Vagina (tissue), 2 donors: ENCODE data around the gene TNK2. TPM values are rescaled to one million over a fixed set of nuclear protein-coding genes. Genes with fewer than 3 reads are reported as not detected.

Source experiments
- DNase-seq, 2 donors: peaks; one replicate each; pipeline ENCODE4 v3.0.0-alpha.2; 2017; ENCODE audit errors: extremely low spot score in 2 of 2
- H3K27ac ChIP-seq: fragments of 200-600 bp; sonication (generic); one replicate; pipeline ENCODE4 v1.5.1; 2019
- H3K27me3 ChIP-seq: fragments of 200-600 bp; sonication (generic); one replicate; pipeline ENCODE4 v1.5.1; 2019
- H3K36me3 ChIP-seq, 2 donors: fragments of 200-600 bp; sonication (generic); one replicate each; pipeline ENCODE4 v1.5.1; 2017 to 2019
- H3K4me1 ChIP-seq: fragments of 200-600 bp; sonication (generic); one replicate; pipeline ENCODE4 v1.5.1; 2019
- H3K4me3 ChIP-seq, 2 donors: fragments of 200-600 bp; sonication (generic); 1 replicate in 1 of 2; 2 replicates in 1 of 2; pipeline ENCODE4 v1.5.1; 2016 to 2019
- H3K9me3 ChIP-seq: fragments of 200-600 bp; sonication (generic); one replicate; pipeline ENCODE4 v1.5.1; 2019
- POLR2A ChIP-seq, 2 donors: fragments of 450-650 bp; IDR thresholded peaks; one replicate each; pipeline ENCODE4 v1.6.1; 2017; ENCODE audit warnings: antibody characterized with exemption in 2 of 2, mild to moderate bottlenecking in 2 of 2, moderate library complexity in 2 of 2
- POLR2AphosphoS5 ChIP-seq, 2 donors: sonication (generic); formaldehyde crosslinking; IDR thresholded peaks; one replicate each; pipeline ENCODE4 v1.9.0; 2017; ENCODE audit warnings: antibody characterized with exemption in 2 of 2, mild to moderate bottlenecking in 2 of 2, low read depth in 1 of 2; ENCODE audit not compliant: insufficient read depth in 1 of 2
- intact Hi-C: fragments of 100-400 bp; cut with DNase I; formaldehyde crosslinking; loops from one replicate; pipeline ENCODE4 v1.15.1; 2023
- total RNA-seq: library from RNA; depleted of rRNA; stranded (reverse); fragments of >200 nt; gene quantifications from one replicate; pipeline ENCODE4 v1.2.3, GENCODE V29; 2016
- TF ChIP-seq, protein P1 (sequence below), 3 experiments: fragments of 450-650 bp in 2 of 3; fragments of 200-600 bp in 1 of 3; sonication (generic) in 1 of 3; IDR thresholded peaks; one replicate each; pipeline ENCODE4 v1.5.1; 2017 to 2019; ENCODE audit warnings: antibody characterized with exemption in 3 of 3, mild to moderate bottlenecking in 2 of 3, moderate library complexity in 2 of 3

Gene TNK2
- total RNA-seq, 1 donor from 2014 or later, result 41.5 TPM

DNA sequence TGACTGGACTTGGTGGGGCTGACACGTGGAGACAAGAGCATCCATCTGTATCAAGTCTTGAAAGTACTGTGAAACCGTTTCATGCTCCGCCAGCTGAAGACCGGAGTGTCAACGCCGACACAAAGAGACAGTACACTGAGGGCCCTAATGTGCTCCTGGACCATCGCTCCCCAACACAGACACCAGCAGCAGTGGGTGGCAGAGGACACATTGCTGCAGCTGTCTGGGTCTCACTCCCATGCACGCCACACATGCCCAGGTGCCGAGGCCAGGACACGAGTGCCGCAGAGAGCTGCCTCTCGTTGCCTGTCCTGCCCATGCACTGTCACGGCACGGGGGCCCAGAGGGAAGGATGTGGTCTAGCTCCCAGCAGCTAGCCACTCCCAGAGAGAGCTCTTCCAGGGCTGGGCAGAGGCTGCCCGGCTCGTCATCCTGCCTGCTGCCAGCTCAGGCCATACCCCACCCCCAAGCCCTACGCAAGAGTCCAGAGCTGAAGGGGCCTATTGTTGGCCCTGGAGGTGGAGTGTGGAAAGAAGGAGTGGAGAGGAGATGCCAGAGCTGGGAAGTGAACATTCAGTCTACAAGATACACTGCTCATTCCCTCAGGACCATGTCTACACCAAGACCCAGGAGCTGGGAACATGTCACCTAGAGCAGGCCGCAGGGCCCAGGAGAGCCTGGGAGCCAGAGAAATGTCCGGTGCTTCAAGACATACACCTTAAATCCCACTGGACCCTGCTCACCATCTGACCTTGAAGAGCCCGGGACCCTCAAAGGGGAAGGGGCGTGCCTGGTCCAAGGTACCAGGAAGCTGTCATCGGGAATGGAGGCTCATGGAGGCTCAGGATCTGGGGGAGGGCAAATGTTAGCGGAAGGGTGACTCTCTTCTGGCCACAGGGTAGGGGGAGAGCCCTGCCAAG is 7.7 kb downstream of the TNK2 start:
- intact Hi-C loops, result no loop called here
- no peak overlapping the region for H3K27ac ChIP-seq
- no peak for DNase-seq

DNA sequence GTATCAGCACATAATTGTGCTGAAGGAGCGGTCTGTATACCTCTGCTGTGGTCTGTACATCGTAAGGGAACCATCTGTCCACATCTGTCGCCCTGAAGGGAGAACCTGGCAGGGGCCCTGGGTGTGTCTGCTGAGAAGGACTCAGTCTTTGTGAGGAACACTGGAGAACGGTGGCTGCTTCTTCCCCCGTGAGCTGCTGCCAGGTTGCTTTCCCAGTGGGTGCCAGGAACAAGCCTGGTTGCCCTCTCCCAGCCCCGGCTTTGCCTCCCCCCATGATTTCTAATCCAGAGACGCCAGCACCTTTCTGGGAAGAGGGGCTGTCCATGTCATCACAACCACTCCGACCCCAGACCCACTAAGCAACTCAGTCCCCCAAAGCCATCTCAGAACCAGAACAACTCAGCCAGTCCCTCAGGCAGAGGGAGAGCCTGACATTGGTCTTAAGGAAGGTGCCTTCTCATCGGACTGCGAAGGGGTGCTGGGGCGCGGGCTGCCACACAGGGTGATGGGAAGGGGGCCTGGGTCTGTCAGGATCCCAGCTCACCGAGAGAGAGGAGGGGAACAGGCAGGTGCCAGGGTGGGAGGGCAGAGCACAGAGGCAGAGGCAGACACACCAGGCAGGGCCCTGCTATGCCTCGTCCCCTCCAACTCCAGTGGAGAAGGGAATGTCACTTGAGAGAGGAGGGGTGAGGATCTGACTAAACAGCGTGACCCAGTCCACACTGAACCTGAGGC is 8.5 kb downstream of the TNK2 start:
- H3K27me3 ChIP-seq, result no peaks in the 10 kb centered on the region
- H3K36me3 ChIP-seq, result no peaks in the 10 kb centered on the region
- no peak for TF ChIP-seq POLR2AphosphoS5 (IDR thresholded peaks at IDR 0.05; ENCODE audit: insufficient read depth in 1 of 2, low read depth in 1 of 2)
- TF ChIP-seq, protein P1, sequence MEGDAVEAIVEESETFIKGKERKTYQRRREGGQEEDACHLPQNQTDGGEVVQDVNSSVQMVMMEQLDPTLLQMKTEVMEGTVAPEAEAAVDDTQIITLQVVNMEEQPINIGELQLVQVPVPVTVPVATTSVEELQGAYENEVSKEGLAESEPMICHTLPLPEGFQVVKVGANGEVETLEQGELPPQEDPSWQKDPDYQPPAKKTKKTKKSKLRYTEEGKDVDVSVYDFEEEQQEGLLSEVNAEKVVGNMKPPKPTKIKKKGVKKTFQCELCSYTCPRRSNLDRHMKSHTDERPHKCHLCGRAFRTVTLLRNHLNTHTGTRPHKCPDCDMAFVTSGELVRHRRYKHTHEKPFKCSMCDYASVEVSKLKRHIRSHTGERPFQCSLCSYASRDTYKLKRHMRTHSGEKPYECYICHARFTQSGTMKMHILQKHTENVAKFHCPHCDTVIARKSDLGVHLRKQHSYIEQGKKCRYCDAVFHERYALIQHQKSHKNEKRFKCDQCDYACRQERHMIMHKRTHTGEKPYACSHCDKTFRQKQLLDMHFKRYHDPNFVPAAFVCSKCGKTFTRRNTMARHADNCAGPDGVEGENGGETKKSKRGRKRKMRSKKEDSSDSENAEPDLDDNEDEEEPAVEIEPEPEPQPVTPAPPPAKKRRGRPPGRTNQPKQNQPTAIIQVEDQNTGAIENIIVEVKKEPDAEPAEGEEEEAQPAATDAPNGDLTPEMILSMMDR (IDR thresholded peaks at IDR 0.05), result no peak
- no peak for TF ChIP-seq POLR2A (IDR thresholded peaks at IDR 0.05)
- peaks cover 48% of the 10 kb centered on the region for H3K4me1 ChIP-seq
- intact Hi-C loops, result no loop called here
- no peak overlapping the region for H3K27ac ChIP-seq
- no peak for DNase-seq
- no peaks in the 10 kb centered on the region for H3K9me3 ChIP-seq
- no peak overlapping the region for H3K4me3 ChIP-seq

More for the DNA sequence above, 7.7 kb downstream of the TNK2 start:
- Histone ChIP-seq H3K4me1 (peaks cover 39% of the 10 kb centered on the region), H3K4me3 (no peak overlapping the region), H3K27me3 (no peaks in the 10 kb centered on the region), H3K36me3 (no peaks in the 10 kb centered on the region), H3K9me3 (no peaks in the 10 kb centered on the region)
- TF ChIP-seq, protein P1 (IDR thresholded peaks at IDR 0.05), result no peak
- TF ChIP-seq POLR2A (IDR thresholded peaks at IDR 0.05) (no peak), POLR2AphosphoS5 (IDR thresholded peaks at IDR 0.05; ENCODE audit: insufficient read depth in 1 of 2, low read depth in 1 of 2) (no peak)

DNA sequence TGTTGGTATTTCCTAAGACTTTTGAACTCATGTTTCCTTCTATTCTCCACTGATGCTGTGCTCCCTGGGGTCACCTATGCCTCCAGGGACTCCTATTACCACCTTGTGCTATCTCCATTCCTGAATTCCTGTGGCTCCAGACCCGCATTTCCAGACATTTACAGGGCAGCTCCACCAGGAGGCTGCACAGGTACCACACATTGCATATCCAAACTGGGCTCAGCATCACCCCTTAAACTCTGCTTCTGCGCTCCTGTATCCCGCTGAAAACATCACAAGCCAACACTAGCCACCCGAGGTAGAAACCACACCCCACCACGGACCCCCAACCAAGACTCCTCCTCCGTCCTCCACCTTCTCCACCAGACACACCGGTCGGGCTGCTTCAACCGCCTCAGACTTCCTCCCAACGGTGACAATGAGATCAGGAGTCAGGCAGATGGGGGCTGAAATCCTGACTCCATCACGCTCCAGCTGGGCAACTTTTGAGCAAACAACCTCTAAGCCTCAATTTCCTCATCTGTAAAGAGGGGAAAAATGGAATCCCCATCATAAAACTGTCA is 10.4 kb downstream of the TNK2 start:
- intact Hi-C loops, result no loop called here
- DNase-seq, result no peak
- TF ChIP-seq, protein P1 (IDR thresholded peaks at IDR 0.05), result no peak
- no peak for TF ChIP-seq POLR2AphosphoS5 (IDR thresholded peaks at IDR 0.05; ENCODE audit: insufficient read depth in 1 of 2, low read depth in 1 of 2)
- TF ChIP-seq POLR2A (IDR thresholded peaks at IDR 0.05), result no peak
- H3K9me3 ChIP-seq, result no peaks in the 10 kb centered on the region
- no peaks in the 10 kb centered on the region for H3K36me3 ChIP-seq
- no peak overlapping the region for H3K4me3 ChIP-seq
- no peak overlapping the region for H3K27ac ChIP-seq
- H3K4me1 ChIP-seq, result peaks cover 64% of the 10 kb centered on the region
- no peaks in the 10 kb centered on the region for H3K27me3 ChIP-seq

DNA sequence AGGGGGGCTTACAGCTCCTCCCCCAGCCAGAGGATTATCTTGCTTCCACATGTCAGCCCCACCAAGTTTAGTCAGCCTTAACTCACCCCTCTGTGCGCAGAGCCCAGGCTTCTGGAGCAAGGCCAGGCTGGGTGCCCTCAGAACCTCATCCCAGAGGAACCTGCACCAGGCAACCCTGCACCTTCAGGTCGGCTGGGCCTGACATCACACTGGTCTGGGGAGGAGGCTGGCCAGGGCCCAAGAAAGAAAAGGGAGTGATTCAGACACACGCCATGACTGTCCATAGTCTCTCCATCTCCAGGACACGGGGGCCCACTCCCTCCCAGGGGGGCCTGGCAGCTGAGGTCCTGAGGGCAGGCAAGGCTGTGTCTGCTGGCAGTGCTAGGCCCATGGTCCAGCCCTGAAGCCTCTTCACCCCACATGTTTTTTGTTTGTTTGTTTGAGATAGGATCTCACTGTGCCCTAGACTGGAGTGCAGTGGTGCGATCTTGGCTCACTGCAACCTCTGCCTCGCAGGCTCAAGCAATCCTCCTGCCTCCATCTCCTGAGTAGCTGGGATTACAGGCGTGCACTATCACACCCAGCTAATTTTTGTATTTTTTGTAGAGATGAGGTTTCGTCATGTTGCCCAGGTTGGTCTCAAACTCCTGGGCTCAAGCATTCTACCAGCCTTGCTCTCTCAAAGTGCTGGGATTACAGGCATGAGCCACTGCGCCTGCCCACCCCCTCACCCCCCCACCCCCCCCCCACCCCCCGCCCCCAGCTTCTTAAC is 11.1 kb downstream of the TNK2 start:
- H3K4me3 ChIP-seq, result peak overlapping the region in 1 of 2 donors; percentile 61
- intact Hi-C loops, result no loop called here
- peak in 1 of 2 donors; percentile 23 for TF ChIP-seq POLR2AphosphoS5 (IDR thresholded peaks at IDR 0.05; ENCODE audit: insufficient read depth in 1 of 2, low read depth in 1 of 2)
- no peak for TF ChIP-seq POLR2A (IDR thresholded peaks at IDR 0.05)
- TF ChIP-seq, protein P1 (IDR thresholded peaks at IDR 0.05), result no peak
- H3K4me1 ChIP-seq, result peaks cover 71% of the 10 kb centered on the region
- peak overlapping the region; percentile 89 for H3K27ac ChIP-seq
- H3K9me3 ChIP-seq, result no peaks in the 10 kb centered on the region
- H3K27me3 ChIP-seq, result no peaks in the 10 kb centered on the region
- DNase-seq, result no peak
- H3K36me3 ChIP-seq, result no peaks in the 10 kb centered on the region
